ENCODE data around the gene NCK2. TPM values are rescaled to one million over a fixed set of nuclear protein-coding genes. Genes with fewer than 3 reads are reported as not detected.

Gene NCK2
- total and polyA plus RNA-seq, 12 donors: 18.5 to 45.1 (median 29.0) TPM

- no peak for TF ChIP-seq CTCF (IDR thresholded peaks at IDR 0.05)
- DNase-seq (no peak), ATAC-seq (peak in 1 of 8 donors; percentile 41)
- H3K4me3 ChIP-seq: no peak overlapping the region
- H3K4me1 ChIP-seq: peaks cover 0 to 95% (median 73%) of the 10 kb centered on the region in 9 donors
- H3K36me3 ChIP-seq: no peaks in the 10 kb centered on the region
- H3K9me3 ChIP-seq: no peaks in the 10 kb centered on the region
- 64 to 68% methylated on average over 5 of the region's 5 CpGs for WGBS, 2 donors
- H3K27ac ChIP-seq: no peak overlapping the region
- no peaks in the 10 kb centered on the region for H3K27me3 ChIP-seq
- intact Hi-C loops (cut with DNase I): loop anchor here in 1 of 10 donors (10.0 kb wide), 1 partner anchor 255 kb away; no protein-coding TSS in a partner anchor
These were observed 34.7 kb downstream of the NCK2 start for GRCh38 chr2:105779394-105779793.

GRCh38 chr2:105780606-105781005, 35.9 kb downstream of the NCK2 start:
- no peak for TF ChIP-seq CTCF (IDR thresholded peaks at IDR 0.05)
- DNase-seq (no peak), ATAC-seq (no peak)
- no peak overlapping the region for H3K4me3 ChIP-seq
- intact Hi-C loops (cut with DNase I): no loop called here
- no peaks in the 10 kb centered on the region for H3K36me3 ChIP-seq
- no peaks in the 10 kb centered on the region for H3K27me3 ChIP-seq
- 71 to 76% methylated on average over 5 of the region's 5 CpGs for WGBS, 2 donors
- H3K27ac ChIP-seq: no peak overlapping the region
- no peaks in the 10 kb centered on the region for H3K9me3 ChIP-seq
- peaks cover 0 to 88% (median 67%) of the 10 kb centered on the region in 9 donors for H3K4me1 ChIP-seq

GRCh38 chr2:105781274-105781978, 36.7 kb downstream of the NCK2 start:
- peak in 2 of 8 donors; percentile 29 to 37 for ATAC-seq
- no peak for TF ChIP-seq CTCF (IDR thresholded peaks at IDR 0.05)
- H3K4me1 ChIP-seq: peaks cover 6 to 88% (median 67%) of the 10 kb centered on the region in 9 donors
- H3K4me3 ChIP-seq: no peak overlapping the region
- no peak for DNase-seq
- no peaks in the 10 kb centered on the region for H3K27me3 ChIP-seq
- 83 to 85% methylated on average over 10 of the region's 10 CpGs for WGBS, 2 donors
- H3K9me3 ChIP-seq: no peaks in the 10 kb centered on the region
- H3K27ac ChIP-seq: no peak overlapping the region
- no peaks in the 10 kb centered on the region for H3K36me3 ChIP-seq
- intact Hi-C loops (cut with DNase I): no loop called here

- H3K27me3 ChIP-seq: no peaks in the 10 kb centered on the region
- intact Hi-C loops (cut with DNase I): no loop called here
- TF ChIP-seq CTCF (IDR thresholded peaks at IDR 0.05): peak in 2 of 9 donors; percentile 18 to 26
- peaks cover 10 to 88% (median 67%) of the 10 kb centered on the region in 9 donors for H3K4me1 ChIP-seq
- H3K27ac ChIP-seq: no peak overlapping the region
- no peaks in the 10 kb centered on the region for H3K36me3 ChIP-seq
- no peaks in the 10 kb centered on the region for H3K9me3 ChIP-seq
- DNase-seq (no peak), ATAC-seq (no peak)
- 85% methylated on average over 6 of the region's 6 CpGs for WGBS, 2 donors
- no peak overlapping the region for H3K4me3 ChIP-seq
These were observed 37.4 kb downstream of the NCK2 start for GRCh38 chr2:105782123-105782522.

All from heart right ventricle (tissue), 16 donors.